HEK293 (cell line): Measurements from ENCODE around the gene RPS29.
A peak's percentile ranks its signal among the peaks of the same experiment; 100 is the strongest.

Source experiments
- GLI4 ChIP-seq: fragments of 450-650 bp; formaldehyde crosslinking; IDR thresholded peaks from 2 replicates; pipeline ENCODE4 v1.5.1; 2016; ENCODE audit warnings: missing biosample characterization, missing genetic modification characterization
- KLF16 ChIP-seq: fragments of 450-650 bp; formaldehyde crosslinking; IDR thresholded peaks from 2 replicates; pipeline ENCODE4 v1.5.1; 2017; ENCODE audit warnings: missing biosample characterization, missing genetic modification characterization
- MZF1 ChIP-seq: fragments of 450-650 bp; formaldehyde crosslinking; IDR thresholded peaks from 2 replicates; pipeline ENCODE4 v1.5.1; 2017; ENCODE audit warnings: missing biosample characterization, missing genetic modification characterization, borderline replicate concordance
- PRDM10 ChIP-seq: fragments of 450-650 bp; formaldehyde crosslinking; IDR thresholded peaks from 2 replicates; pipeline ENCODE4 v1.5.1; 2016; ENCODE audit warnings: missing biosample characterization, missing genetic modification characterization
- REST ChIP-seq: fragments of 450-650 bp; formaldehyde crosslinking; IDR thresholded peaks from 2 replicates; pipeline ENCODE4 v1.5.1; 2016; ENCODE audit warnings: missing biosample characterization, missing genetic modification characterization
- SETDB1 ChIP-seq: IDR thresholded peaks from one replicate; pipeline ENCODE4 v1.6.1; 2017; ENCODE audit warnings: mild to moderate bottlenecking, low read length, moderate library complexity, mixed read lengths; ENCODE audit not compliant: insufficient read length
- ZBTB8A ChIP-seq: fragments of 450-650 bp; formaldehyde crosslinking; IDR thresholded peaks from 2 replicates; pipeline ENCODE4 v1.5.1; 2016; ENCODE audit warnings: missing biosample characterization, missing genetic modification characterization
- ZFHX2 ChIP-seq: fragments of 450-650 bp; formaldehyde crosslinking; conservative IDR thresholded peaks from 2 replicates; pipeline ENCODE4 v1.5.1; 2016; ENCODE audit warnings: missing biosample characterization, missing genetic modification characterization
- ZFP37 ChIP-seq: fragments of 450-650 bp; formaldehyde crosslinking; IDR thresholded peaks from 2 replicates; pipeline ENCODE4 v1.5.1; 2016; ENCODE audit warnings: missing biosample characterization, missing genetic modification characterization
- ZNF114 ChIP-seq: fragments of 450-650 bp; formaldehyde crosslinking; IDR thresholded peaks from 2 replicates; pipeline ENCODE4 v1.5.0; 2017; ENCODE audit warnings: missing biosample characterization, missing genetic modification characterization
- ZNF140 ChIP-seq: fragments of 450-650 bp; formaldehyde crosslinking; IDR thresholded peaks from 2 replicates; pipeline ENCODE4 v1.5.1; 2016; ENCODE audit warnings: missing biosample characterization, missing genetic modification characterization
- ZNF157 ChIP-seq: fragments of 450-650 bp; formaldehyde crosslinking; IDR thresholded peaks from 2 replicates; pipeline ENCODE4 v1.5.1; 2016; ENCODE audit warnings: missing biosample characterization, missing genetic modification characterization
- ZNF214 ChIP-seq: fragments of 450-650 bp; formaldehyde crosslinking; IDR thresholded peaks from 2 replicates; pipeline ENCODE4 v1.5.1; 2017; ENCODE audit warnings: missing biosample characterization, mild to moderate bottlenecking, missing genetic modification characterization, borderline replicate concordance
- ZNF221 ChIP-seq: fragments of 450-650 bp; formaldehyde crosslinking; IDR thresholded peaks from 2 replicates; pipeline ENCODE4 v1.5.1; 2017; ENCODE audit warnings: missing biosample characterization, missing genetic modification characterization, borderline replicate concordance
- ZNF23 ChIP-seq: fragments of 450-650 bp; formaldehyde crosslinking; IDR thresholded peaks from 2 replicates; pipeline ENCODE4 v1.5.1; 2016; ENCODE audit warnings: missing biosample characterization, missing genetic modification characterization, borderline replicate concordance
- ZNF24 ChIP-seq: fragments of 450-650 bp; formaldehyde crosslinking; IDR thresholded peaks from 2 replicates; pipeline ENCODE4 v1.5.1; 2016; ENCODE audit warnings: missing biosample characterization, missing genetic modification characterization
- ZNF280D ChIP-seq: fragments of 450-650 bp; formaldehyde crosslinking; IDR thresholded peaks from 2 replicates; pipeline ENCODE4 v1.5.1; 2016; ENCODE audit warnings: missing biosample characterization, missing genetic modification characterization
- ZNF335 ChIP-seq: fragments of 450-650 bp; formaldehyde crosslinking; conservative IDR thresholded peaks from 2 replicates; pipeline ENCODE4 v1.5.1; 2016; ENCODE audit warnings: missing biosample characterization, missing genetic modification characterization
- ZNF37A ChIP-seq: fragments of 450-650 bp; IDR thresholded peaks from 2 replicates; pipeline ENCODE4 v1.5.1; 2018; ENCODE audit warnings: missing biosample characterization, missing genetic modification characterization
- ZNF398 ChIP-seq: fragments of 450-650 bp; formaldehyde crosslinking; IDR thresholded peaks from 2 replicates; pipeline ENCODE4 v1.5.1; 2017; ENCODE audit warnings: missing biosample characterization, missing genetic modification characterization
- ZNF426 ChIP-seq: fragments of 450-650 bp; formaldehyde crosslinking; IDR thresholded peaks from 2 replicates; pipeline ENCODE4 v1.5.1; 2017; ENCODE audit warnings: missing biosample characterization, missing genetic modification characterization, mild to moderate bottlenecking, inconsistent platforms, moderate library complexity
- ZNF513 ChIP-seq: fragments of 450-650 bp; IDR thresholded peaks from 2 replicates; pipeline ENCODE4 v1.5.1; 2018; ENCODE audit warnings: missing biosample characterization, missing genetic modification characterization
- ZNF549 ChIP-seq: fragments of 450-650 bp; IDR thresholded peaks from 2 replicates; pipeline ENCODE4 v1.5.1; 2018; ENCODE audit warnings: missing biosample characterization, missing genetic modification characterization, mild to moderate bottlenecking, inconsistent platforms, moderate library complexity
- ZNF560 ChIP-seq: fragments of 450-650 bp; formaldehyde crosslinking; IDR thresholded peaks from 2 replicates; pipeline ENCODE4 v1.5.1; 2017; ENCODE audit warnings: missing biosample characterization, missing genetic modification characterization, borderline replicate concordance
- ZNF664 ChIP-seq: fragments of 450-650 bp; formaldehyde crosslinking; IDR thresholded peaks from 2 replicates; pipeline ENCODE4 v1.5.1; 2016; ENCODE audit warnings: missing biosample characterization, missing genetic modification characterization
- ZNF792 ChIP-seq: fragments of 450-650 bp; formaldehyde crosslinking; IDR thresholded peaks from 2 replicates; pipeline ENCODE4 v1.5.1; 2016; ENCODE audit warnings: missing biosample characterization, missing genetic modification characterization

Gene RPS29

GRCh38 chr14:49586673-49587460 is 687 bp upstream of the RPS29 start (continued):
- TF ChIP-seq ZNF398 (tag by site-specific recombination) (no peak), ZNF664 (tag by site-specific recombination) (0 out of 2 replicates have a peak, but pooled peaks have one; percentile 19), ZNF157 (no peak), GLI4 (tag by site-specific recombination) (peak; percentile 63; the same call in 1 of the 2 replicates), ZNF140 (no peak), ZBTB8A (tag by site-specific recombination) (peak; percentile 74), KLF16 (tag by site-specific recombination) (no peak), MZF1 (peak; percentile 71; the same call in 1 of the 2 replicates), ZFHX2 (tag by site-specific recombination) (no peak), ZNF335 (tag by site-specific recombination) (peak; percentile 26), ZNF23 (tag by site-specific recombination) (no peak), ZFP37 (peak; percentile 89), REST (tag by site-specific recombination) (no peak; the same call in 1 of the 2 replicates), ZNF426 (tag by site-specific recombination) (no peak), ZNF792 (tag by site-specific recombination) (no peak), ZNF513 (tag by site-specific recombination) (no peak), ZNF280D (no peak), ZNF221 (no peak), SETDB1 (peak; percentile 83), ZNF114 (tag by site-specific recombination) (no peak), ZNF560 (tag by site-specific recombination) (no peak), ZNF37A (tag by site-specific recombination) (no peak), ZNF24 (tag by site-specific recombination) (peak; percentile 83), ZNF549 (no peak), ZNF214 (tag by site-specific recombination) (no peak), PRDM10 (tag by site-specific recombination) (peak; percentile 53; the same call in 1 of the 2 replicates)
